ENCODE results near the gene CREG2. TPM values are rescaled to one million over a fixed set of nuclear protein-coding genes. Genes with fewer than 3 reads are reported as not detected.
"Not testable (repeated sequence)": the region's sequence is repeated elsewhere in the genome, so short reads cannot be mapped to it uniquely, and the experiment has no call there.

Gene CREG2
- polyA plus RNA-seq, 1 of the 3 experiments (the other 2 are of a cell fraction): 1.4 TPM

DNA sequence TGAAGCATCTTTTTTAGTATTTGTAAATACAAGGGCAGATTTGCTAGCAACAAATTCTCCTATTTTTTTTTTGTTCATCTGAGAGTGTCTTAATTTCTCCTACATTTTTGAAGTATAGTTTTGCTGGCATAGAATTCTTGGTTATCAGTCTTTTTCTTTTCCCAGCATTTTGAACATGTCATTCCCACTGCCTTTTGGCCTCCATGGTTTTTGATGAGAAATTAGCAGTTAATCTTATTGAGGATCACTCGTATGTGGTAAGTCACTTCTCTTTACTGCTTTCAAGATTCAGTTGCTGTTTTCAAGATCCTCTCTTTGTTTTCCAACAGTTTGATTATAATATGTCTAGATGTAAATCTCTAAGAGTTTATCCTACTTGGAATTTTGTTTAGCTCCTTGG, 61.9 kb downstream of the CREG2 start:
- Histone ChIP-seq H3K4me2 (no peak overlapping the region), H3K36me3 (replicated peaks in 1 of 2; ENCODE audit: control insufficient read depth in 1 of 2, insufficient read depth in 2 of 2, low read length in 1 of 2) (no peaks in the 10 kb centered on the region), H3K9me3 (no peaks in the 10 kb centered on the region), H4K20me1 (ENCODE audit: insufficient read depth) (no peaks in the 10 kb centered on the region), H3F3A (replicated peaks; ENCODE audit: insufficient read depth) (peaks cover 12% of the 10 kb centered on the region), H2AFZ (ENCODE audit: low read depth) (no peak overlapping the region), H3K79me2 (ENCODE audit: insufficient read depth) (no peaks in the 10 kb centered on the region), H3K9me2 (no peaks in the 10 kb centered on the region), H3K9ac (no peak overlapping the region), H3K4me1 (ENCODE audit: control insufficient read depth in 1 of 2, insufficient read depth in 2 of 2, low read depth in 1 of 2, low read length in 1 of 2) (no peaks in the 10 kb centered on the region; a peak in 1 of 4 replicates), H3K27ac (ENCODE audit: low read depth in 2 of 2, low read length in 1 of 2) (no peak overlapping the region), H3K27me3 (ENCODE audit: insufficient read depth) (no peaks in the 10 kb centered on the region), H3K4me3 (ENCODE audit: low read depth in 2 of 2, low read length in 1 of 2) (no peak overlapping the region)
- no peak for DNase-seq
- POLR2A ChIA-PET: no interaction called here
- CTCF ChIA-PET: interaction anchor here (0.8 to 1.7 kb wide), 4 partner anchors 10 to 62 kb away, joined by 3 to 8 read pairs (median 4); partner anchors contain the start of gene CREG2
- WGBS (ENCODE audit: low lambda C conversion rate): 48% methylated on average over 1 of the region's 1 CpG
- TF ChIP-seq RCOR1 (IDR thresholded peaks at IDR 0.05; ENCODE audit: low read length) (no peak), TCF12 (IDR thresholded peaks at IDR 0.05) (no peak), FOSL2 (IDR thresholded peaks at IDR 0.05; ENCODE audit: borderline replicate concordance, low read depth) (no peak), IRF3 (IDR thresholded peaks at IDR 0.05; ENCODE audit: low read depth, low read length) (no peak), SMC3 (IDR thresholded peaks at IDR 0.05; ENCODE audit: low read depth, low read length) (no peak), FOXJ3 (CRISPR knock-in tag; IDR thresholded peaks at IDR 0.05) (no peak), PBX3 (IDR thresholded peaks at IDR 0.05) (no peak), ELF1 (IDR thresholded peaks at IDR 0.05) (no peak), CHD2 (IDR thresholded peaks at IDR 0.05; ENCODE audit: low read length, partially characterized antibody) (no peak), EZH2phosphoT487 (IDR thresholded peaks at IDR 0.05; ENCODE audit: borderline replicate concordance, low read depth) (no peak), TEAD4 (IDR thresholded peaks at IDR 0.05; ENCODE audit: borderline replicate concordance, insufficient read depth) (no peak), MXI1 (IDR thresholded peaks at IDR 0.05; ENCODE audit: low read depth, low read length) (no peak), NFIC (IDR thresholded peaks at IDR 0.05; ENCODE audit: borderline replicate concordance) (no peak), FOXM1 (IDR thresholded peaks at IDR 0.05; ENCODE audit: low read depth) (no peak), JUND (IDR thresholded peaks at IDR 0.05) (no peak), NRF1 (IDR thresholded peaks at IDR 0.05; ENCODE audit: low read depth, low read length) (no peak), YY1 (IDR thresholded peaks at IDR 0.05; ENCODE audit: low read depth) (no peak), GABPA (IDR thresholded peaks at IDR 0.05; ENCODE audit: low read depth) (no peak)
- TF ChIP-seq, protein P1, sequence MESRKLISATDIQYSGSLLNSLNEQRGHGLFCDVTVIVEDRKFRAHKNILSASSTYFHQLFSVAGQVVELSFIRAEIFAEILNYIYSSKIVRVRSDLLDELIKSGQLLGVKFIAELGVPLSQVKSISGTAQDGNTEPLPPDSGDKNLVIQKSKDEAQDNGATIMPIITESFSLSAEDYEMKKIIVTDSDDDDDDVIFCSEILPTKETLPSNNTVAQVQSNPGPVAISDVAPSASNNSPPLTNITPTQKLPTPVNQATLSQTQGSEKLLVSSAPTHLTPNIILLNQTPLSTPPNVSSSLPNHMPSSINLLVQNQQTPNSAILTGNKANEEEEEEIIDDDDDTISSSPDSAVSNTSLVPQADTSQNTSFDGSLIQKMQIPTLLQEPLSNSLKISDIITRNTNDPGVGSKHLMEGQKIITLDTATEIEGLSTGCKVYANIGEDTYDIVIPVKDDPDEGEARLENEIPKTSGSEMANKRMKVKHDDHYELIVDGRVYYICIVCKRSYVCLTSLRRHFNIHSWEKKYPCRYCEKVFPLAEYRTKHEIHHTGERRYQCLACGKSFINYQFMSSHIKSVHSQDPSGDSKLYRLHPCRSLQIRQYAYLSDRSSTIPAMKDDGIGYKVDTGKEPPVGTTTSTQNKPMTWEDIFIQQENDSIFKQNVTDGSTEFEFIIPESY (IDR thresholded peaks at IDR 0.05; ENCODE audit: borderline replicate concordance, low read depth): no peak

- H3K27me3 ChIP-seq (ENCODE audit: insufficient read depth); H2AFZ ChIP-seq (ENCODE audit: low read depth); H3K4me2 ChIP-seq; H3K36me3 ChIP-seq (replicated peaks in 1 of 2; ENCODE audit: control insufficient read depth in 1 of 2, insufficient read depth in 2 of 2, low read length in 1 of 2); H3K9ac ChIP-seq; H3F3A ChIP-seq (replicated peaks; ENCODE audit: insufficient read depth); H3K4me1 ChIP-seq (ENCODE audit: control insufficient read depth in 1 of 2, insufficient read depth in 2 of 2, low read depth in 1 of 2, low read length in 1 of 2); DNase-seq; H3K4me3 ChIP-seq (ENCODE audit: low read depth in 2 of 2, low read length in 1 of 2); H3K79me2 ChIP-seq (ENCODE audit: insufficient read depth); H3K9me2 ChIP-seq; POLR2A ChIA-PET; H3K27ac ChIP-seq (ENCODE audit: low read depth in 2 of 2, low read length in 1 of 2); H4K20me1 ChIP-seq (ENCODE audit: insufficient read depth); H3K9me3 ChIP-seq: not testable (repeated sequence)
- 88% methylated on average over 6 of the region's 6 CpGs for WGBS (ENCODE audit: low lambda C conversion rate)
- CTCF ChIA-PET: interaction anchor here (0.8 kb wide), 1 partner anchor 20 kb away, joined by 3 read pairs; no protein-coding TSS in a partner anchor
Observed at GRCh38 chr2:101316568-101316967, 70.7 kb downstream of the CREG2 start.
